A673 (cell line): Measurements from ENCODE around the gene RITA1. TPM values are rescaled to one million over a fixed set of nuclear protein-coding genes. Genes with fewer than 3 reads are reported as not detected.

Experiments used
- BruUV-seq: library from RNA; stranded (reverse); fragments of 400-500 nt; replicated peaks from 2 replicates; lab custom pipeline; 2021; lab: Mats Ljungman, UMichigan
- CTCF ChIA-PET: fragments of 300-600 bp; sonication (Branson Sonifier 250); formaldehyde crosslinking; loops from one replicate; lab custom pipeline; 2022; ENCODE audit warnings: antibody characterized with exemption; lab: Charles Lee
- POLR2A ChIA-PET: fragments of 300-600 bp; sonication (Branson Sonifier 250); formaldehyde crosslinking; loops from one replicate; lab custom pipeline; 2022; ENCODE audit warnings: antibody characterized with exemption; ENCODE audit not compliant: low non-redundant PET; lab: Charles Lee
- DNase-seq: peaks from one replicate; pipeline ENCODE4 v3.0.0-alpha.2; 2015; ENCODE audit warnings: low spot score
- H3K27ac ChIP-seq: fragments of 200-600 bp; sonication (generic); 2 replicates; pipeline ENCODE4 v1.5.1; 2016; ENCODE audit warnings: mixed run types, low read depth, mild to moderate bottlenecking, mixed read lengths, antibody characterized with exemption, low read length; ENCODE audit not compliant: poor library complexity, severe bottlenecking
- H3K27me3 ChIP-seq: fragments of 200-600 bp; sonication (generic); replicated peaks from 2 replicates; pipeline ENCODE4 v1.6.1; 2017; ENCODE audit warnings: mixed run types, low read depth, mild to moderate bottlenecking, mixed read lengths, antibody characterized with exemption, low read length; ENCODE audit not compliant: insufficient read depth, poor library complexity
- H3K36me3 ChIP-seq: fragments of 200-600 bp; sonication (generic); 2 replicates; pipeline ENCODE4 v1.6.1; 2016; ENCODE audit warnings: mixed run types, mild to moderate bottlenecking, mixed read lengths, antibody characterized with exemption, low read length; ENCODE audit not compliant: insufficient read depth, poor library complexity, severe bottlenecking
- H3K4me1 ChIP-seq: fragments of 200-600 bp; sonication (generic); 2 replicates; pipeline ENCODE4 v1.6.1; 2017; ENCODE audit warnings: mixed run types, mild to moderate bottlenecking, mixed read lengths, antibody characterized with exemption, low read length; ENCODE audit not compliant: insufficient read depth, poor library complexity, severe bottlenecking
- H3K4me3 ChIP-seq: fragments of 200-600 bp; sonication (generic); 2 replicates; pipeline ENCODE4 v1.5.1; 2016; ENCODE audit warnings: low read depth, mixed run types, mild to moderate bottlenecking, mixed read lengths, low read length; ENCODE audit not compliant: poor library complexity, severe bottlenecking
- H3K9me3 ChIP-seq: fragments of 200-600 bp; sonication (generic); 2 replicates; pipeline ENCODE4 v1.6.1; 2016; ENCODE audit warnings: mixed run types, low read depth, mild to moderate bottlenecking, mixed read lengths, antibody characterized with exemption, low read length; ENCODE audit not compliant: poor library complexity, severe bottlenecking
- CTCF ChIP-seq: fragments of 300-800, 200-600 bp; sonication (generic); conservative IDR thresholded peaks from 2 replicates; pipeline ENCODE4 v1.5.1; 2017; ENCODE audit warnings: low read depth, mild to moderate bottlenecking, antibody characterized with exemption, low read length, moderate library complexity, mixed read lengths
- EZH2 ChIP-seq: fragments of 200-600 bp; sonication (generic); IDR thresholded peaks from 2 replicates; pipeline ENCODE4 v1.6.1; 2017; ENCODE audit warnings: borderline replicate concordance, low read depth, mild to moderate bottlenecking, mixed read lengths, antibody characterized with exemption, low read length; ENCODE audit not compliant: poor library complexity, severe bottlenecking
- intact Hi-C: fragments of 100-400 bp; cut with micrococcal nuclease; formaldehyde crosslinking; loops from one replicate; pipeline ENCODE4 v1.10.0; 2022; ENCODE audit not compliant: unreplicated experiment
- total RNA-seq: library from RNA; stranded (reverse); gene quantifications from 2 replicates; pipeline ENCODE4 v1.2.3, GENCODE V29; 2021

Gene RITA1
- total RNA-seq, 1 experiment from 2014 or later: 22.3 TPM

GRCh38 chr12:113208041-113208934, 22.8 kb downstream of the RITA1 start:
- DNase-seq: no peak
- Histone ChIP-seq H3K36me3 (no peaks in the 10 kb centered on the region), H3K27me3 (no peaks in the 10 kb centered on the region), H3K9me3 (no peaks in the 10 kb centered on the region), H3K4me3 (no peak overlapping the region), H3K27ac (no peak overlapping the region), H3K4me1 (no peaks in the 10 kb centered on the region)
- TF ChIP-seq CTCF (no peak), EZH2 (no peak)
- no TSS peak for BruUV-seq
- ChIA-PET CTCF (no interaction called here), POLR2A (no interaction called here)
- intact Hi-C loops: no loop called here

GRCh38 chr12:113211160-113211559, 25.6 kb downstream of the RITA1 start:
- POLR2A ChIA-PET: no interaction called here

GRCh38 chr12:113214895-113215400, 29.4 kb downstream of the RITA1 start:
- H3K4me3 ChIP-seq: no peak overlapping the region
- BruUV-seq: no TSS peak
- no peaks in the 10 kb centered on the region for H3K9me3 ChIP-seq
- H3K36me3 ChIP-seq: no peaks in the 10 kb centered on the region
- H3K27ac ChIP-seq: no peak overlapping the region
- DNase-seq: no peak
- no peaks in the 10 kb centered on the region for H3K27me3 ChIP-seq
- H3K4me1 ChIP-seq: no peaks in the 10 kb centered on the region
- TF ChIP-seq EZH2 (no peak), CTCF (no peak)
- ChIA-PET POLR2A (no interaction called here), CTCF (no interaction called here)
- intact Hi-C loops: no loop called here

More at GRCh38 chr12:113211160-113211559, 25.6 kb downstream of the RITA1 start:
- CTCF ChIA-PET: no interaction called here
- H3K27me3 ChIP-seq: no peaks in the 10 kb centered on the region
- TF ChIP-seq EZH2 (no peak), CTCF (no peak)
- no peak overlapping the region for H3K27ac ChIP-seq
- no TSS peak for BruUV-seq
- intact Hi-C loops: no loop called here
- no peak for DNase-seq
- H3K4me1 ChIP-seq: no peaks in the 10 kb centered on the region
- H3K36me3 ChIP-seq: no peaks in the 10 kb centered on the region
- no peak overlapping the region for H3K4me3 ChIP-seq
- no peaks in the 10 kb centered on the region for H3K9me3 ChIP-seq
